HG02938 (cell line): ENCODE data around the gene AWAT1.
"Not testable (repeated sequence)": the region's sequence is repeated elsewhere in the genome, so short reads cannot be mapped to it uniquely, and the experiment has no call there.

Experiments used
- ATAC-seq: cut with Tn5 transposase; IDR thresholded peaks from one replicate; pipeline ENCODE4 v1.9.1; 2021; ENCODE audit warnings: mild to moderate bottlenecking, moderate library complexity; ENCODE audit not compliant: unreplicated experiment

Gene AWAT1

GRCh38 chrX:70234355-70234754 is at the start of gene AWAT1:
Gene AWAT1 (plus strand): TSS chrX:70234655. CDS start chrX:70234696, 41 bp downstream.
- no peak for ATAC-seq

- no peak for ATAC-seq
Observed at GRCh38 chrX:70190225-70190624, 44.2 kb upstream of the AWAT1 start.

GRCh38 chrX:70196961-70197720 is 37.3 kb upstream of the AWAT1 start:
- ATAC-seq = no peak

GRCh38 chrX:70201732-70202131 is 32.7 kb upstream of the AWAT1 start:
- ATAC-seq = no peak

GRCh38 chrX:70208479-70208878 is 26.0 kb upstream of the AWAT1 start:
- no peak for ATAC-seq

GRCh38 chrX:70209570-70209969 is 24.9 kb upstream of the AWAT1 start:
- ATAC-seq = not testable (repeated sequence)

- ATAC-seq = no peak
Observed at GRCh38 chrX:70219938-70220764, 14.3 kb upstream of the AWAT1 start.

GRCh38 chrX:70226048-70226447 is 8.4 kb upstream of the AWAT1 start:
- ATAC-seq = no peak

GRCh38 chrX:70226687-70227086 is 7.8 kb upstream of the AWAT1 start:
- no peak for ATAC-seq

- ATAC-seq = no peak
Observed at GRCh38 chrX:70231666-70232065, 2.8 kb upstream of the AWAT1 start.

GRCh38 chrX:70240751-70241150 is 6.3 kb downstream of the AWAT1 start:
- ATAC-seq = no peak

- no peak for ATAC-seq
Observed at GRCh38 chrX:70241501-70241900, 7.0 kb downstream of the AWAT1 start.

GRCh38 chrX:70243601-70244000 is 9.1 kb downstream of the AWAT1 start:
- ATAC-seq = not testable (repeated sequence)

- ATAC-seq = no peak
Observed at GRCh38 chrX:70244881-70245280, 10.4 kb downstream of the AWAT1 start.

GRCh38 chrX:70247252-70247651 is 12.8 kb downstream of the AWAT1 start:
- no peak for ATAC-seq

- ATAC-seq = no peak
Observed at GRCh38 chrX:70252491-70252890, 18.0 kb downstream of the AWAT1 start.

- ATAC-seq = no peak
Observed at GRCh38 chrX:70253377-70254062, 19.1 kb downstream of the AWAT1 start.

- no peak for ATAC-seq
Observed at GRCh38 chrX:70254063-70254400, 19.6 kb downstream of the AWAT1 start.

GRCh38 chrX:70254909-70255308 is 20.5 kb downstream of the AWAT1 start:
- no peak for ATAC-seq

GRCh38 chrX:70255452-70255851 is 21.0 kb downstream of the AWAT1 start:
- ATAC-seq = no peak

- ATAC-seq = no peak
Observed at GRCh38 chrX:70257423-70258288, 23.2 kb downstream of the AWAT1 start.
